Activated CD4-positive, alpha-beta T cell treated with anti-CD3 and anti-CD28 coated beads, Interleukin-2, Interleukin-4, amounts not matched to agents 100 ng/mL and 50 ng/mL, durations not matched to agents 16 hours and 8 hours (primary cell): ENCODE measurements around the gene VEGFB.
A peak's percentile ranks its signal among the peaks of the same experiment; 100 is the strongest.

Source experiments
- DNase-seq: peaks from one replicate; pipeline ENCODE4 v3.0.0-alpha.2; 2020; ENCODE audit warnings: low spot score

Gene VEGFB

DNA sequence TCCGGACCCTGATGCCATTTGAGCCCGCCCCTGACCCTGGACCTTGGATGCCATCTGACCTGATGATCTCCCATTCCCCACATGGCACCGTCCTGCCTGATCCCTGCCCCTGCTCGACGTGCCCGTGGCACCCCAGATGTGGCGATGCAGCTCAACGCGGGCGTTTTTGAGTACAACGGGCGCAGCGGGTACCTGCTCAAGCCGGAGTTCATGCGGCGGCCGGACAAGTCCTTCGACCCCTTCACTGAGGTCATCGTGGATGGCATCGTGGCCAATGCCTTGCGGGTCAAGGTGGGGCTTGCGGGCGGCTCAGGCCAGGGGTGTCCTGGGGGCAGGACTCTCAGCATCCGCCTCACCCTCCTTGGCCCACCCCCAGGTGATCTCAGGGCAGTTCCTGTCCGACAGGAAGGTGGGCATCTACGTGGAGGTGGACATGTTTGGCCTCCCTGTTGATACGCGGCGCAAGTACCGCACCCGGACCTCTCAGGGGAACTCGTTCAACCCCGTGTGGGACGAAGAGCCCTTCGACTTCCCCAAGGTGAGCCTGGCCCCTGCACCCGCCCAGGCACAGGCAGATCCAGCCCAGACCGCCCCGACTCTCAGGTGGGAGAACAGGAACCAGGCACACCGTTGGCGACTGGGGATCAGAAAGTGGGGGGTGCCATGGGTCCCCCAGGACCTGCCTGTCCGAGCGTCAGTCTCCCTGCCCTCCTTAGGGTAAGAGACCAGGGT, 28.1 kb downstream of the VEGFB start:
- DNase-seq, result no peak

DNA sequence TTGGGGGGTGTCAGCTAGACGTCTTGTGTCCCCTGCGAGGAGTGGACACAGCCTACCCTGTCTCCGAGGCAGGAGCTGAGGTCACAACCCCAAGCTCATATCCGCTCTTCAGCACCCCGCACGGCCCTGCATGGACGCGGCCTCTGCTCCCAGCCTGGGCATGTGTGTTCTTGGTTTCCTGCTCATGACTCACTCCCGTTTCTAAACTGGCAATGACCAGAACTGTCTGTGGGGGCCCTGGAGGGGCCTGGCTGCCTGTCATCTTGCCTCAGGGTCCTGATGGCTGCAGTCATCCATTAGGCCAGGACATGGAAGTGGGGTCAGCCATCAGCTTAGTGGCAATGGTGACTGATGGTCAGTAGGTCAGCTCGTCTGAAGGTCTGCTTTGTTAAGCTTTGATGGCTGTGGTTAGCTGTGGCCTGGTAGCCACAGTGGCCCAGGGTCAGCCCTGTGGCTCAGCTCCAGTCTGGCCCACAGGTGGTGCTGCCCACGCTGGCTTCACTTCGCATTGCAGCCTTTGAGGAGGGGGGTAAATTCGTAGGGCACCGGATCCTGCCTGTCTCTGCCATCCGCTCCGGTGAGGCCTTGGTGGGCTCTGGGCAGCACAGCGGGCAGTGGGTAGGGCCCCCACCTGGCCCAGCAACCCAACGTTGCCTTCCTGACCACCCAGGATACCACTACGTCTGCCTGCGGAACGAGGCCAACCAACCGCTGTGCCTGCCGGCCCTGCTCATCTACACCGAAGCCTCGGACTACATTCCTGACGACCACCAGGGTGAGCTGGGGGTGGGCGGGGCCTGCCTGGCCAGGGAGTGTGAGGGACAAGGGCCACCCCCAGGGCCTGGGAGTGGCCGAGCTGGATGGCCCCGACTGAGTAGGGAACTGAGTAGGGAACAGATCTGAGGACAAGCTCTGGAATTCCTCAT, 28.9 kb downstream of the VEGFB start:
- no peak for DNase-seq

DNA sequence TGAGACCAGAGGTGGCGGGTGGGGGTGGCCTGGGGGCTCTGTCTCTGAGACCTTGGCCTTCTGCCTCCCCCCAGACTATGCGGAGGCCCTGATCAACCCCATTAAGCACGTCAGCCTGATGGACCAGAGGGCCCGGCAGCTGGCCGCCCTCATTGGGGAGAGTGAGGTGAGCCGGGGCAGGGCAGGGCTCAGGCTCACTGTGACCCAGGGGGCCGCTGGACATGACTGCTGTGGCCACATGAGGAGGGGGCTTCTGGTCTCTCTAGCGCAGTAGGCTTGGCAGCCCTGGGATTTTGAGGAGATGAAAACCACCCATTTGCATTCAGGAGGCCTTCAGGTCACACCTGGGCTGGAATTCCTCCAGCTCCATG, 29.5 kb downstream of the VEGFB start:
- no peak for DNase-seq

DNA sequence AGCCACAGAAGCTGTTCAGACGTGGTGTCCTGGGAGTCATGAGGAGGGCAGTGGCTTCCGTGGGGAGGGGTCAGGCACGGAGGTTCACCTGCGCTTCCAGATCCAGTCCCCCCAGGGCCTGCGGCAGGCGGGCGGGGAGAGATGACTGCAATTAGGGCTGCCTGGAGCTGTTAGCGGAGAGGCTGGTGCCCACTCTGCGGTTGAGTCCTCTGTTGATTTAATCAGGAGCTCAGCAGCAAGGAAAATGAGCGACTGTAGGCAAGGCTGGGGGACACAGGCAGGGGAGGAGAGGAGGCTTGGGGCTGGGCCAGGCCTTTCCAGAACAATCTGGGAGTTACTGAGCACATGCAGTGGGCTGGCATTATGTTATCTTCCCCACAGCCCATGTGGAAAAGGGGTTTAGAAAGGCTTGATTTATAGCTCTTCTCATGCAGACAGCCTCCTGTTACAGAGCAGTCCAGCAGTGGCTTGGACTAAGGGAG, 30.0 kb downstream of the VEGFB start:
- no peak for DNase-seq

DNA sequence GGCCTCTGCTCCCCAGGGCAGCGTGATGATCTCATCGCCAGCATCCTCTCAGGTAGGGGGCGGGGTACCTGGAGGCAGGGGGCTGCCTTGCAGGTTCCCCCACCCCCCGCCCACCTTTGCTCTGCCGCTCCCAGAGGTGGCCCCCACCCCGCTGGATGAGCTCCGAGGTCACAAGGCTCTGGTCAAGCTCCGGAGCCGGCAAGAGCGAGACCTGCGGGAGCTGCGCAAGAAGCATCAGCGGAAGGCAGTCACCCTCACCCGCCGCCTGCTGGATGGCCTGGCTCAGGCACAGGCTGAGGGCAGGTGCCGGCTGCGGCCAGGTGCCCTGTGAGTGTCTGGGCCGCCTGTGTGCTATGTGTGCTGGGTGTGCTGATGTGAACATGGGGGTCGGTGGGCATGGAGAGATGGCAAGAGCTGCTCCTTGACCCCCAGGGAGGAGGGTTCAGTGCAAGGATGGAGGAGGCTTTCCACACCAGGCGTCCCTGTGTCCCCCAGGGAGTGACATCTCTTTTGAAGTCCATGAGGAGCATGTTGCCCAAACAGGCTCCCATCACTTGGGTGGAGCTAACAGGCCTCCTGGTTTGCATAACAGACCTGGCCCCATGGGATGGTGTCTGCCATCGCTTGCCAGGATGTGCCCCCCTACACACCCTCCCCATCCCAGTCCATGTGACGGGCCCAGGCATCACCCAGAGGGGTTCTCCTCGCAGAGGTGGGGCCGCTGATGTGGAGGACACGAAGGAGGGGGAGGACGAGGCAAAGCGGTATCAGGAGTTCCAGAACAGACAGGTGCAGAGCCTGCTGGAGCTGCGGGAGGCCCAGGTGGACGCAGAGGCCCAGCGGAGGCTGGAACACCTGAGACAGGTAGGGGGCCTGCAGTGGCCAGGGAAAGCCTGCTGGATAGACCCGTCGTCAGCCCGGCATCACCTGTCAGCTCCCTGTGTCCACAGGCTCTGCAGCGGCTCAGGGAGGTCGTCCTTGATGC, 31.1 kb downstream of the VEGFB start:
- DNase-seq, result no peak

DNA sequence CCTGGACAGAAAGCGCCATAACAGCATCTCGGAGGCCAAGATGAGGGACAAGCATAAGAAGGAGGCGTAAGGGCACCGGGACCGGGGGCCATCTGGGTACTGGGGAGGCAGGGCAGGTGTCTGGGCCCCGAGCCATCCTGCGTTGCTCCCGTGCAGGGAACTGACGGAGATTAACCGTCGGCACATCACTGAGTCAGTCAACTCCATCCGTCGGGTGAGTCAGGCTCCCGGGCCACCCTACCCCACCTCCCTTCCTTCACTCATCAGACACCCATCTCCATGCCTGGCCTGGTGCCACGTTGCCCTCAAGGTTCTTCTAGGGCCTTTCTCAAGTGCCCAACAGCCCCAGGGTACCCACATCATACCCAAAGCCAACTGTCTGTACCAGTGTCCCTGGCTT, 32.0 kb downstream of the VEGFB start:
- no peak for DNase-seq

DNA sequence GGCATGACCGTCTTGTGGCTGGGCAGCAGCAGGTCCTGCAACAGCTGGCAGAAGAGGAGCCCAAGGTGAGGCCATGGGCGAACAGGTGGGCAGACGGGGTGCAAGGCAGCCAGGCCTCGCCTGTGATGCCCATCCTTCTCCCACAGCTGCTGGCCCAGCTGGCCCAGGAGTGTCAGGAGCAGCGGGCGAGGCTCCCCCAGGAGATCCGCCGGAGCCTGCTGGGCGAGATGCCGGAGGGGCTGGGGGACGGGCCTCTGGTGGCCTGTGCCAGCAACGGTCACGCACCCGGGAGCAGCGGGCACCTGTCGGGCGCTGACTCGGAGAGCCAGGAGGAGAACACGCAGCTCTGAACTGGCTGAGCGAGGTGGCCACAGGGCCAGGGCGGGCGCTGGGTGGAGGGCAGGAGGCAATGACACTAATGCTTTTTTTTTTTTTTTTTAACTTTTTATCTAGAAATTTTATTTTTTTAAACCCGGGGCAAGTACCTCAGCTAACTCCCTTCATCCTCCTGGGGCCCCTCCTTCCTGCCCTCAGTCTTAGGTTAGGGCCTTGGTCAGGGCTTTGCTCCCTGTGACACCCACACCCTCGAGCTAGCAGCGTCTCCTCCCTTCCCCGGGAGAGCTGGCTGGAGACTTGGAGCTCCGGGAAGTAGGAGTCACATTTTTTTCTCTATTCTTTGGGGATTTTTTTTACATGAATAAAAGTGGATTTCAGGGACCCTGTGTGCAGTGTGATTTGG, 33.0 kb downstream of the VEGFB start:
- no peak for DNase-seq

DNA sequence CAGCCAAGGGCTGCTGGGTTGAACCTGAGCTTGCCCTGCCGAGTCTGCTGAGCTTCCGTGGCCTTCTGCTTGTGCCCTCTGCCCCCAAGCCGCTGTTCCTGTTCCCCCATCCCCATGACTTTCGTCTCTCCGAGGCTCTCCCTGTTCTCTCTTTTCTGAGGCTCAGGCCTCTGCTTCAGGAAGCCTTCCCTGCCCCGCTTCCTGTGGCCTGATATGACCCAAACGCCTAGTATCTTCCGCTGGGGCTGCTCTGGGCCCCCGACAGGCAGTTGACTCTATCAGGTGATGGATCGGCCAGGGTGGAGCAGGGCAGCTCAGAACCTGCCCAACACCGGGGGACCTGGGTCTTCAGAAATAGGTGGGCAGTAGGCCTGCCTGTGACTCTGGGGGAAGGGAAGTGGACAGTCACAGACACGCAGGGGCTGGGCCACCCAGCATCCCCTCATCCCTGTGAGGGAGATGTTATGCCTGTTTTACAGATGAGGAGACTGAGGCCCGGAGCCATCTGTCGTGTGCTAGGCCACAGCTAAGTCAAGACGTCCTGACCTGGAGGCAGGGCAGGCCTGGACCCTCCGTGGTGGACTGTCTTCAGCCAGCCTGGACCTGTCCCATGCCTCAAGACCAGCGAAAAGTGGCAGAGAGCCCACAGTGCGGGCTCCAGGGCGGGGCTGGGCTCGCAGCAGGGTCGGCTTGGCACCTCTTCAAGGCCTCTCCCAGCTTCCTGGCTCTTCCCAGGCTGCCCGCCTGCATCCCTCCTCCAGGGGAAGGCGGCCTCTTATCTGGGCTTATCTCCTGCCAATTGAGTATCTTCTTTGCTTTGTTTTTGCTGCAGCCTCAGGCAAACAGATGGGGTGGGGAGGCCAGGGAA, 33.9 kb downstream of the VEGFB start:
- DNase-seq, result no peak

DNA sequence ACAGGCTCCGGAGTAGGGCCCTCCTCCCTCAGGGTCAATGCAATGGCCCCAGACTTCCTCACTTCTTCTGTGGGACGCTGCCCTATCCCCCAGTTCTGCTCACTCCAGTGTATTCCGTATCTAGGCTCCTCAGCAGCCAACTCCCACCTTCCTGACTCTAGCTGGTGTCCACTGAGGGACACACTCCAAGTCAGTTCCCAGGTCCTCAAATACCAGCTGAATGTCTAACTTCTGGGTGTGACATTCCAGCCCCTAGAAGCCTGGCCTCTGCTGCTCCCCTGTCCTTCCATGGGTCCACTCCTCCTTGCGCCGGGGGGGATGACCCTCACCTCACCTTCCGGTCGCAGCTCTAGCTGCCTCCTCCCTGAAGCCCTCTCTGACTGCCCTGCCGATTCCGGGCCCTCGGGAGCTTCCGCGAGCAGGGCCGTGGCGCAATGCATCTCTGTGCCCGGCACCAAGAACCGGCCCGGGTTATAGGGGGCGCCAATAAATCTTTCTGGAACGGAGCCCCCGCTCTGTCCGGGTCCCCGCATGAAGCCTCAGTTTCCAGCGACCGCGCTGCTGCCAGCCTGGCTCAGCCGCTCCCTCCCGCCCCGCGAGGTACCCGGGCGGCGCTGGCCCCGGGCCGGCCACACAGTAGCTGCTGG, 34.6 kb downstream of the VEGFB start:
- DNase-seq, result peak; percentile 64

DNA sequence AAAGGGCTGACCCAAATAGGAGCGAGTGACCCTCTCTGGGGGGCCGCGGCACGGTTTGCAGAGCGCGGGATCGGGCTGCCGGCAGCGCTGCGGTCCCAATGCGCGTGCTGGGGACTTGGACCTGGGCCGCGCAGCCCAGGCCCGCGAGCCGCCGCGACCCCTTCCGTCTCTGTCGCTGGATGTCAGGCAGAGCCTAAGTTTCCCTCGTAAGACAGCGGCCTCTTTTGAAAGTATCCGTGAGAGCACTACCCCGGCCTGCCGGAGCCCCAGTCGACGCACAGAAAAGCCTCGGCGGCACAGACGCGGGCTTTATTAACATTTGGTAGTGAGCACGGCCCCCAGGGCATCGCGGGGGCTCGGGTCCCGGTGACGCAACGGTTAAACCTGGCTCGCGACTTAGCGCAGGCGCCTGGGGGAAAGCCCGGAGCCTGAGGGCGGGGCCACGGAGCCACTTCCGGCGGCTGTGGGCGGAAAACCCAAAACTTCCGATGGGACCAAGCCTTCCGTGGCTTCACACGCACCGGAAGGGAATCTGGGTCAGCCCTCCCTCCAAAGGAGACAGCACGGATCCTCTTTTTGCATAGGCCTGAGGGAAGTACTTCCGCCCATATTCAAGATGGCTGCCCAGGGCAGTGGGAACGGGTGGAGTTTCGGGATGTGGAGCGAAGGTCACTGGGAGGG, 35.3 kb downstream of the VEGFB start:
- DNase-seq, result peak; percentile 99

DNA sequence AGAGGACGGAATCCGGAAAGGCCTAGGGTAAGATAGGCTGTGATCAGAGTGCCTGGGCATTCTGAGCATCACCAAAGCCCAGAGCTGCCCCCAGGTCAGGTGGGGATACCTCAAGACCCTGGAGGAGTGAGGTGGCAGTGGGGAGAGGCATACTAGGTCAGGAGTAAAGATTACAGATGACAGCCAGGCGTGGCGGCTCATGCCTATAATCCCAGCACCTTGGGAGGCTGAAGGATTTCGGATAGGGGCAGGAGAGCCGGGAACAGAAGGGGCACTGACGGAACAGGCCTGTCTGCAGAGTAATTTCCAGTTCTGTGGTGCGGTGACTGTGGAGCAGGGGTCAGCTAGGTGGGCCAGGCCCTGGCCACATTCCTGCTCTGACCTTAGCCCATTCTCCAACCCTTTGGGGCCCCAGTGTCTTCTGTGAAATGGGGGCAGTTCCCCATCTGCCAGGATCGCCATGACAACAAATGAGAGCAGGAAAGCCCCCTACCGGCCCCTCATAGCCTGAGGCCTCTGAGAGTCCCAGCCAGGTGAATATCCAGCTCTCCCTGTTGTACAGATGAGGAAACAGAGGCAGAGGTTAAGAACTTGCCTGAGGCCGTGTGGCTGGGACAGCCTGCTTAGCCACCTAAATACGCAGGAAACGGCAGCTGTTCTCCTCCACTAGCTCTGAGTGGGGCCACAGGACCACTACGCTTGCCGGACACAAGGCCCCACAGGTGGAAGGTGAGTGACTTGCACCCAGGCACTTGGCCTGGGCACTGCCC, 40.8 kb downstream of the VEGFB start:
- no peak for DNase-seq

DNA sequence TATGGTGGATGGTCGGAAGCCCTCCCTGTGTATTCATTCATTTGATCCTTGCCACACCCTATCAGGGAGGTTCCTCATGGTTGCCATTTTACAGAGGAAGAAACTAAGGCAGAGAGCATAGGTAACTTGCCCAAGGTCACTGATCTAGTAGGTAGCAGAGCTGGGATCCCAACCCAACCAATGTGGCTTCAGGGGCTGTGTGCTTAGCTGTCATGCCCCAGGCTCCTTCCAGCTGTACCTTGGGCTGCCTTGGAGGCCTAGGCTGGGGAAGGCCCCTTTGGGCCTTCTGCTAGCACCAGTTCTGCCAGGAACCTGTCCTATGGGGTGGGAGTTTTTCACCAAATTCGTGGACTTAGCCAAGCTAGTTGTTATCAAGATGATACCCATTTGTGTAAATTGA, 41.5 kb downstream of the VEGFB start:
- no peak for DNase-seq

DNA sequence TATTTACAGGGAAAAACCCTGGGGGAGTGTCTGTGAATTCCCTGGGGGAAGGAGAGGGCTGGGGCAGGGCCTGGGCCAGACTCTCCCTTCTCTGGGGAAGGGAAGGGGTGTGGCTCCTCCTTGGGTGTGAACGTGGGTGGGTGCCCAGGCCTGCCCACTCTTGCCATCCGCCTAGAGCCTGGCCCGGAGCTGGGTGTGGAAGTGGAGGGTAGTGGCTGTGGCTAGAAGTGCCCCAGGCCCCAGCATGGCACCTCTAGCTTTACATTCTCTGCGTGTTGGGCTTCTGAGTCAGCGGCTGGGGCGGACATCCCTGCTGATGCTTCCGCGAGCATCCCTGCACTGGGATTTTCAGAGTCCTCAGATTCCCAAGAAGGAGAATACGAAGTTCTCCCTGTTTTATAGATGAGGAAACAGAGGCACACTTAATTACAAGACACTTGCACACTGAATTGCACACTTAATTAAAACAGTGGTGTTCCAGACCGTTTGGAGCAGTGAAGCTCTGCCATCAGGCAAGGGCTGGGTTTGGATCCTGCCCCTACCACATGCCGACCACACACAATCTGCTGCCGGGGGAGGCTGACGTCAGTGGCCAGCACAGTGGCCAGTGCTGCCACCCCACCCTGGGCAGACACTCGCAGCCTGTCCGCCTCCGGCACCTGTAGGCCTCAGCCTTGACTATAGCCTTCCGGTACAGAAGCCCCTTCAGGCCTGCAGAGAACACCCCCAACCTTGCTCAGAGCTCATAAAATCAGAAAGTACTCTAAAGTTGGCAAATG, 42.5 kb downstream of the VEGFB start:
- no peak for DNase-seq

DNA sequence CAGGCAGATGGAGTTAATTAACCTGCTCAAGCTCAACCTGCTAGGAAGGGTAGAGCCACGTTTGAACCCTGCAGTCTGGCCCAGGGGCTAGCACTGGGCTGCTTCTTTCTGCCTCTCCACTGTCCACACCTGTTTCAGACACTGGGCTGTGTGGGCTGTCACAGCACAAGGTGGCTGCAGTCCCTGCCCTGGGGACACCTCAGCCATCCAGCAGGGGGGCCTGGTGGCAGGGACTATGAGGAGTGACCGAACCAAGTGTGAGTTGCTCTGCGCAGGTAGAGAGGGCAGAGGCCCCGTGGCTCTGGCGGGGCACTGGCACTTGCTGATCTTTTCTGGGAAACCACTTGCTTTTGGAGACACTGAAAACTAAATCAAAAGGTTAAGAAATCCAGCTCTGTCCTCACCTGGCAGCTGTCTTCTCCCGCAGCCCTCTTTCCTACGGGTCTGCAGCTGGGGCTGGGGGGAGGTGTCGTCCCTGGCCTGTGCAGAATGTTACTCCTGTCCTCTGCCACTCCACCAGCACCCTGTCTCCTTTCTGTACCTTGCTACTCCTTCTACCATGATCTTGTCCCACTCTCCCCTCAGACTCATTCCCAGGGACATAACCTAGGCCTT, 44.3 kb downstream of the VEGFB start:
- no peak for DNase-seq

DNA sequence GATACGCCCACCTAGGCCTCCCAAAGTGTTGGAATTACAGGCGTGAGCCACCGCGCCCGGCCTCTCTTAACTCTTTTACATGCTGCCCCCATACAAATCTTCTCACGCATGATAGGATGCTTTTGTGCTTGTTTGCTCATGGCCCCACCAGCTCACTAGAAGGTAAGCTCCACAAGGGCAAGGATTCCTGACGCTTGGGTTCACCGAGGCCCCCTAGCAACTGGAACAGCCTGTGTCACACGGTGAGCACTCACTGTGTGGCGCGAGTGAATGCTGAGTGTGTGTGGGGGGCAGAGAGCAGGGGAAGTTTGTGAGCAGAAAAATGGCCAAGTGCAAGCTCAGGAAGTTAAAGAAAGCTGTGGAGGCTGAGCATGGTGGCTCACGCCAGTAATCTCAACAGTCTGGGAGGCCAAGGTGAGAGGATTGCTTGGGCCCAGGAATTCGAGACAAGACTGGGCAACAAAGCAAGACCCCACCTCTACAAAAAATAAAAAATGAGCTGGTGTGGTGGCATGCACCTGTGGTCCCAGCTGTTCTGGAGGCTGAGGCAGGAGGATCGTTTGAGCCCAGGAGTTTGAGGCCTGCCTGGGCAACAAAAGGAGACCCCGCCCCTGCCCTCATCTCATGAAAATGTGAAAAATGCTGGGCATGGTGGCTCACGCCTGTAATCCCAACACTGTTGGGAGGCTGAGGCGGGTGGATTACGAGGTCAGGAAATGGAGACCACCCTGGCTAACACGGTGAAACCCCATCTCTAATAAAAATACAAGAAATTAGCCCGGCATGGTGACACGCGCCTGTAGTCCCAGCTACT, 47.8 kb downstream of the VEGFB start:
- DNase-seq, result no peak

DNA sequence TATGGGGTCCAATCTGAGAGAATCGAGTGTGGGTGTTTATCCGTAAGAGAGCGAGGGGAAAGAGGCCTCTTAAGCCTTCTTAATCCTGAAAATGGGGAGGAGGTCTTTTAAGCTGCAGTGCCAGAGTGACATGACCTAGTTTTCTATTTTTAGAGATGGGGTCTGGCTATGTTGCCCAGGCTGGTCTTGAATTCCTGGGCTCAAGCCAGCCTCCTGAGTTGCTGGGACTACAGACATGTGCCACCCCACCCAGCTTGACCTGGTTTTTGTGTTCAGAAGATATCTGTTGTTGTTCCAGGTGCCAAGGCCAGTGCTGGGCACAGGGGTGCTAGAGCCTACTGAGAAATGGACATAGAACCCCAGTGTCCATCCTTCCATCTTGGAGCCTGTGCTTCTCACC, 48.7 kb downstream of the VEGFB start:
- DNase-seq, result no peak
